ENCODE measurements around the gene DDX10. TPM values are rescaled to one million over a fixed set of nuclear protein-coding genes. Genes with fewer than 3 reads are reported as not detected.

The DDX10 gene
- total and polyA plus RNA-seq, 9 donors: 13.1 to 34.3 (median 25.7) TPM

GRCh38 chr11:108865406-108865805, 200.5 kb downstream of the DDX10 start:
- Histone ChIP-seq H3K27me3 (no peaks in the 10 kb centered on the region), H3K36me3 (no peaks in the 10 kb centered on the region), H3K4me3 (no peak overlapping the region), H3K9me3 (no peaks in the 10 kb centered on the region), H3K4me1 (ENCODE audit: insufficient read depth) (no peaks in the 10 kb centered on the region), H3K27ac (no peak overlapping the region)
- no peak for TF ChIP-seq EP300 (IDR thresholded peaks at IDR 0.05)
- TF ChIP-seq CTCF (IDR thresholded peaks at IDR 0.05): no peak
- no peak for TF ChIP-seq POLR2A (IDR thresholded peaks at IDR 0.05)
- intact Hi-C loops (cut with DNase I): no loop called here
- 83 to 91% (median 88%) methylated on average over 5 of the region's 5 CpGs for WGBS, 3 donors
- DNase-seq: no peak

- no peaks in the 10 kb centered on the region for H3K27me3 ChIP-seq
- peaks cover 2% of the 10 kb centered on the region for H3K4me1 ChIP-seq (ENCODE audit: insufficient read depth)
- no peak overlapping the region for H3K27ac ChIP-seq
- WGBS, 3 donors: 63 to 64% (median 64%) methylated on average over 2 of the region's 2 CpGs
- H3K9me3 ChIP-seq: no peaks in the 10 kb centered on the region
- intact Hi-C loops (cut with DNase I): no loop called here
- no peak overlapping the region for H3K4me3 ChIP-seq
- no peak for TF ChIP-seq CTCF (IDR thresholded peaks at IDR 0.05)
- H3K36me3 ChIP-seq: no peaks in the 10 kb centered on the region
- no peak for DNase-seq
These were observed 201.9 kb downstream of the DDX10 start for GRCh38 chr11:108866781-108867180.

GRCh38 chr11:108870373-108871020, 205.6 kb downstream of the DDX10 start:
- Histone ChIP-seq H3K36me3 (no peaks in the 10 kb centered on the region), H3K27me3 (no peaks in the 10 kb centered on the region), H3K9me3 (no peaks in the 10 kb centered on the region), H3K4me1 (ENCODE audit: insufficient read depth) (peaks cover 2% of the 10 kb centered on the region), H3K27ac (no peak overlapping the region), H3K4me3 (no peak overlapping the region)
- intact Hi-C loops (cut with DNase I): no loop called here
- no peak for TF ChIP-seq POLR2A (IDR thresholded peaks at IDR 0.05)
- no peak for TF ChIP-seq EP300 (IDR thresholded peaks at IDR 0.05)
- no peak for TF ChIP-seq CTCF (IDR thresholded peaks at IDR 0.05)
- no peak for DNase-seq
- 10 to 22% (median 17%) methylated on average over 4 of the region's 4 CpGs for WGBS, 3 donors

GRCh38 chr11:108871152-108871551, 206.3 kb downstream of the DDX10 start:
- peak; percentile 12 to 56 (median 38) for DNase-seq
- no peak for TF ChIP-seq EP300 (IDR thresholded peaks at IDR 0.05)
- no peak for TF ChIP-seq POLR2A (IDR thresholded peaks at IDR 0.05)
- TF ChIP-seq CTCF (IDR thresholded peaks at IDR 0.05): peak in 2 of 3 donors; percentile 29 to 30
- intact Hi-C loops (cut with DNase I): no loop called here
- H3K36me3 ChIP-seq: no peaks in the 10 kb centered on the region
- H3K4me1 ChIP-seq (ENCODE audit: insufficient read depth): peaks cover 2% of the 10 kb centered on the region
- H3K9me3 ChIP-seq: no peaks in the 10 kb centered on the region
- H3K27ac ChIP-seq: no peak overlapping the region
- no peak overlapping the region for H3K4me3 ChIP-seq
- H3K27me3 ChIP-seq: no peaks in the 10 kb centered on the region

All from ovary (tissue), 9 donors.